Measurements from ENCODE around the gene BIRC6.

Gene BIRC6

DNA sequence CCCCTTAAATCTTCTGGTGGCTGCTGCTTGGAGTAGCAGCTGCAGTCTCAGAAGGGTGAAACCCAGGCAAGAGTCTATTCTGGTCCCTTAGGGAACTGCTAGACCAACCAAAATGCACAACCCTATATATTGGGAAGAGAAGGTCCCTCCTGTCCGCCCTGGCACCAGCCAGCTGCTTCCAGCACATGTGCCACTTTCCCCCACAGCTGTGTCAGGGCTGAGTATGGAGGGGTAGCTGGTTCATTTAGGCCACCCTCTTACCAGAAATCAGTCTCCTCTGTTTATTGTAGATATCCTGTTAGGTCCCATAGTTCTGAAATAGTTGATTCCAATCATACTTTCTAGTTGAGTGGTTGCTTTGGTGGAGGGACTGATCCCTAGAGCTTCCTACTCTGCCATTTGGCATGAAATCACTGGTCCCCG is 68.9 kb downstream of the BIRC6 start:
- Histone ChIP-seq H3K36me3 (ENCODE audit: insufficient read depth) (peaks cover 3% of the 10 kb centered on the region; the same call in 1 of the 2 replicates), H3K4me2 (no peak overlapping the region), H2AFZ (ENCODE audit: low read depth) (no peak overlapping the region), H4K20me1 (ENCODE audit: insufficient read depth) (peaks cover 9% of the 10 kb centered on the region; the same call in 1 of the 2 replicates), H3K27ac (no peak overlapping the region), H3K27me3 (ENCODE audit: insufficient read depth, low read depth) (no peaks in the 10 kb centered on the region), H3K4me3 (IDR thresholded peaks at IDR 0.05; ENCODE audit: insufficient read depth, low read depth, low read length) (no peak overlapping the region), H3K79me2 (ENCODE audit: insufficient read depth, low read depth) (peaks cover 84% of the 10 kb centered on the region), H3K9ac (no peak overlapping the region), H3K4me1 (ENCODE audit: low read depth, poor library complexity, severe bottlenecking) (peaks cover 35% of the 10 kb centered on the region)
- no peak for TF ChIP-seq CTCF (conservative IDR thresholded peaks at IDR 0.05; ENCODE audit: low read depth, low read length)

DNA sequence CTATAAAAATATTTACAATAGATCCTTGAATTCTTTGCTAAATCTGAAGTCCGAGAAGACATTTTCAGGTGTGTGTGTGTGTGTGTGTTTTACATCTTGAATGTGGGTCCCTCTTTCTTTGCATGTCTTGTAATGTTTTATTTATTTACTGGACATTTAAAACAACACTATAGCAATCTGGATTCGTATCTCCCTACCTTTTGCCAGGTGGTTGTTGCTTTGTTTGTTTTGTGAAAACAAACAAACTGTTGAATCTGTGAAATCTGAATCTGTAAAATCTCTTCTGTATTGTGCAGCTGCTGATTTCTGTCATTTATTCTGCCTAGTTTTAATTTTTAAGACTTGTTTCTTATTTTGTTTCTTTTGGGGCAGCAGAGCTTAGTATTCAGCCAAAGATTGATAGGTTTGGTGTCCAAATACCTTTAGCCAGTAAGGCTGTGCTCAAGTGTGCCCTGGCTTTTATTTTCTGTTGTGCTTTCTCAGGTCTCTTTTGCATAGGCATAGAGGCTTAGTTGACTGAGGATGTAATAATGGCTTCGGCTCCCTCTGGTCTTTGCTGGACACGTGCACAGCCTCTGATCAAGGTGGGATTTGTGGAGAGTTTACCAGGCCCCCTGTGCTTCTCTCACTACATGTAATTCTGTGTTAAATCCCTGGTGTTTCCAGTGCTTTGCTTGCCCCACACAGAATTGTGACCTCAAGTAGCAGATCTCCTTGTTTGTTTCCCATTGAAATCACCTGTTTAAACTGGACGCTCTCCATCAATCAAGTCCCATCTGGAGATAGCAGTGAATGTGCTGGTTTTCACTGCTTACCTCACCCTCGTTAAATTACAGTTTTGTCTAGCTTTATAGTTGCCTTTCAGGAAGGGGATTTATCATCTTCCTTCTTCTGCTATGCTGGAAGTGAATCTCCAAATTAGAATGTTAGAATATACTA is 71.1 kb downstream of the BIRC6 start:
- no peak for TF ChIP-seq CTCF (conservative IDR thresholded peaks at IDR 0.05; ENCODE audit: low read depth, low read length)
- Histone ChIP-seq H3K4me2 (no peak overlapping the region), H3K4me3 (IDR thresholded peaks at IDR 0.05; ENCODE audit: insufficient read depth, low read depth, low read length) (no peak overlapping the region), H3K4me1 (ENCODE audit: low read depth, poor library complexity, severe bottlenecking) (peaks cover 26% of the 10 kb centered on the region), H4K20me1 (ENCODE audit: insufficient read depth) (peaks cover 9% of the 10 kb centered on the region; the same call in 1 of the 2 replicates), H3K27me3 (ENCODE audit: insufficient read depth, low read depth) (no peaks in the 10 kb centered on the region), H3K79me2 (ENCODE audit: insufficient read depth, low read depth) (peaks cover 77% of the 10 kb centered on the region), H3K27ac (no peak overlapping the region), H2AFZ (ENCODE audit: low read depth) (no peak overlapping the region), H3K36me3 (ENCODE audit: insufficient read depth) (peaks cover 3% of the 10 kb centered on the region; the same call in 1 of the 2 replicates), H3K9ac (no peak overlapping the region)

GRCh38 chr2:32430804-32431203 is 74.0 kb downstream of the BIRC6 start:
- Histone ChIP-seq H2AFZ (ENCODE audit: low read depth) (no peak overlapping the region), H3K79me2 (ENCODE audit: insufficient read depth, low read depth) (peaks cover 59% of the 10 kb centered on the region), H4K20me1 (ENCODE audit: insufficient read depth) (no peaks in the 10 kb centered on the region; the same call in 1 of the 2 replicates), H3K4me3 (IDR thresholded peaks at IDR 0.05; ENCODE audit: insufficient read depth, low read depth, low read length) (no peak overlapping the region), H3K9ac (no peak overlapping the region), H3K27ac (no peak overlapping the region), H3K4me2 (no peak overlapping the region), H3K36me3 (ENCODE audit: insufficient read depth) (peaks cover 8% of the 10 kb centered on the region; the same call in 1 of the 2 replicates), H3K27me3 (ENCODE audit: insufficient read depth, low read depth) (no peaks in the 10 kb centered on the region), H3K4me1 (ENCODE audit: low read depth, poor library complexity, severe bottlenecking) (peaks cover 4% of the 10 kb centered on the region)
- no peak for TF ChIP-seq CTCF (conservative IDR thresholded peaks at IDR 0.05; ENCODE audit: low read depth, low read length)

- Histone ChIP-seq H3K4me2 (no peak overlapping the region), H3K79me2 (ENCODE audit: insufficient read depth, low read depth) (peaks cover 20% of the 10 kb centered on the region; the same call in 1 of the 2 replicates), H3K4me1 (ENCODE audit: low read depth, poor library complexity, severe bottlenecking) (peaks cover 4% of the 10 kb centered on the region), H4K20me1 (ENCODE audit: insufficient read depth) (no peaks in the 10 kb centered on the region), H3K27ac (no peak overlapping the region), H2AFZ (ENCODE audit: low read depth) (no peak overlapping the region), H3K36me3 (ENCODE audit: insufficient read depth) (peaks cover 7% of the 10 kb centered on the region; the same call in 1 of the 2 replicates), H3K4me3 (IDR thresholded peaks at IDR 0.05; ENCODE audit: insufficient read depth, low read depth, low read length) (no peak overlapping the region), H3K9ac (no peak overlapping the region), H3K27me3 (ENCODE audit: insufficient read depth, low read depth) (no peaks in the 10 kb centered on the region)
- TF ChIP-seq CTCF (conservative IDR thresholded peaks at IDR 0.05; ENCODE audit: low read depth, low read length), result no peak
Observed at GRCh38 chr2:32436150-32436549, 79.3 kb downstream of the BIRC6 start.

Measured in KMS-11 (cell line).